SU-DHL-6 (cell line): ENCODE results near the gene ATP2A2.

Experiments
- H2AFZ ChIP-seq: fragments of 200-600 bp; sonication (generic); 2 replicates; pipeline ENCODE4 v1.6.1; 2014; ENCODE audit warnings: low read depth, mild to moderate bottlenecking, moderate library complexity, mixed read lengths, antibody characterized with exemption, low read length; ENCODE audit not compliant: severe bottlenecking
- H3F3A ChIP-seq: fragments of 200-600 bp; shearing (Covaris generic); 2 replicates; pipeline ENCODE4 v1.6.0; 2016; ENCODE audit warnings: antibody characterized with exemption, mild to moderate bottlenecking; ENCODE audit not compliant: insufficient read depth
- H3K27ac ChIP-seq: fragments of 200-600 bp; sonication (generic); 2 replicates; pipeline ENCODE4 v1.5.1; 2016; ENCODE audit warnings: low read depth, mild to moderate bottlenecking, low read length, moderate library complexity, mixed read lengths
- H3K27me3 ChIP-seq: fragments of 200-600 bp; sonication (generic), shearing (Covaris generic); 2 replicates; pipeline ENCODE4 v1.6.0; 2014; ENCODE audit warnings: mild to moderate bottlenecking, low read length
- H3K36me3 ChIP-seq: fragments of 200-600 bp; sonication (generic); 2 replicates; pipeline ENCODE4 v1.6.1; 2014; ENCODE audit warnings: mild to moderate bottlenecking, low read length, mixed read lengths
- H3K4me2 ChIP-seq: fragments of 300-600, 200-600 bp; shearing (Covaris generic), sonication (generic); 2 replicates; pipeline ENCODE4 v1.6.0; 2014; ENCODE audit warnings: low read length, low read depth, mild to moderate bottlenecking; ENCODE audit not compliant: poor library complexity, severe bottlenecking
- H3K4me3 ChIP-seq: fragments of 200-600 bp; sonication (generic); 2 replicates; pipeline ENCODE4 v1.5.1; 2014; ENCODE audit warnings: antibody characterized with exemption, low read length, mild to moderate bottlenecking, mixed read lengths; ENCODE audit not compliant: insufficient read depth, poor library complexity, severe bottlenecking
- H3K79me2 ChIP-seq: fragments of 200-600 bp; sonication (generic); 2 replicates; pipeline ENCODE4 v1.6.1; 2014; ENCODE audit warnings: mild to moderate bottlenecking, low read length, moderate library complexity; ENCODE audit not compliant: insufficient read depth
- H3K9ac ChIP-seq: fragments of 200-600 bp; sonication (generic); 2 replicates; pipeline ENCODE4 v1.7.0; 2014; ENCODE audit warnings: mild to moderate bottlenecking, low read length
- H3K9me2 ChIP-seq: fragments of 200-600 bp; sonication (generic); replicated peaks from 2 replicates; pipeline ENCODE4 v1.6.1; 2014; ENCODE audit warnings: low read length; ENCODE audit not compliant: insufficient read depth
- H3K9me3 ChIP-seq: fragments of 200-600 bp; sonication (generic); 2 replicates; pipeline ENCODE4 v1.6.1; 2014; ENCODE audit warnings: low read length, mixed read lengths; ENCODE audit not compliant: insufficient read depth
- H4K20me1 ChIP-seq: fragments of 200-600 bp; sonication (generic); 2 replicates; pipeline ENCODE4 v1.6.1; 2014; ENCODE audit warnings: low read depth, mild to moderate bottlenecking, antibody characterized with exemption, low read length, moderate library complexity, mixed read lengths
- EZH2phosphoT487 ChIP-seq: fragments of 200-600 bp; sonication (generic), shearing (Covaris generic); conservative IDR thresholded peaks from 2 replicates; pipeline ENCODE4 v1.6.1; 2018; ENCODE audit warnings: mild to moderate bottlenecking, antibody characterized with exemption, low read length, moderate library complexity, mixed read lengths
- TF ChIP-seq, protein P1 (sequence below): fragments of 200-600 bp; sonication (generic); IDR thresholded peaks from one replicate; pipeline ENCODE4 v1.5.1; 2017; ENCODE audit warnings: antibody characterized with exemption, mild to moderate bottlenecking, low read length, moderate library complexity; ENCODE audit not compliant: insufficient read depth, poor library complexity, severe bottlenecking

The ATP2A2 gene

DNA sequence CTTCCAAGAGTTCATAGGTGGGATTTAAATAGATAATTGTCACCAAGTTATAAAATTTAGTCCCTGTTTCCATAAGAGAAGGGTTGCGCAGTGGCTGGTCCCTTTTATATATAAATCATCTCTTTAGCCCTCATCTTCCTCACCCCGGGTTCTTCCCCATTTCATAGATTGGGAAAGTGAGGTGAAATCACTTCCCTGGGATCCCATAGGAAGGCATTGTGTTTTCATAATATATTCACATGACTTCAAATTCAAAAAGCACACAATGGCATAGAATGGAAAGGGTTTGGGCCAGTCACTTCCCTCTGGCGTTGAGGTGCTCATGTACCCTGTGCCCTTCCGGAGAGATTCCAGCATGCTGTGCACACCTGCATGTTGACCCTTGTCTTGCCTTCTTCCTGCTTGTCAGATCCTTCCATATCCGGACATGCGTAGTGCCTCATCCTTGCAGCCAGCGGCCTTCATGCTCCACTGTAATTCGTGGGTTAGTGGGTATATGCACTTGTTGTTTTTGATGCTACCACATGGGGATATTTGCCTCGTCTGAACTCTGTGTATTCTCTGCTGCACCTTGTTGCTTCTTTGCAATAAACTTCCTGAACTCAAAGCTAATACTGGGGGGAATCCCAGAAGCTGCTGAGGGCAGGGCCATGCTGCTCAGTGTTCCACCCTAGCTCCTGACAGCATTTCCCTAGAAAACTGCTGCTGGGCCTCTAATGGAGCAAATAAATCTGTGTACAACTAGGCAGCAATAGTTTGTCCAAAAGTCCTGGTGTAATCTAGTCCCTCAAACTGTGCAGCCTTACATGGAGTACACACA lies 62.9 kb downstream of the ATP2A2 start:
- TF ChIP-seq, protein P1, sequence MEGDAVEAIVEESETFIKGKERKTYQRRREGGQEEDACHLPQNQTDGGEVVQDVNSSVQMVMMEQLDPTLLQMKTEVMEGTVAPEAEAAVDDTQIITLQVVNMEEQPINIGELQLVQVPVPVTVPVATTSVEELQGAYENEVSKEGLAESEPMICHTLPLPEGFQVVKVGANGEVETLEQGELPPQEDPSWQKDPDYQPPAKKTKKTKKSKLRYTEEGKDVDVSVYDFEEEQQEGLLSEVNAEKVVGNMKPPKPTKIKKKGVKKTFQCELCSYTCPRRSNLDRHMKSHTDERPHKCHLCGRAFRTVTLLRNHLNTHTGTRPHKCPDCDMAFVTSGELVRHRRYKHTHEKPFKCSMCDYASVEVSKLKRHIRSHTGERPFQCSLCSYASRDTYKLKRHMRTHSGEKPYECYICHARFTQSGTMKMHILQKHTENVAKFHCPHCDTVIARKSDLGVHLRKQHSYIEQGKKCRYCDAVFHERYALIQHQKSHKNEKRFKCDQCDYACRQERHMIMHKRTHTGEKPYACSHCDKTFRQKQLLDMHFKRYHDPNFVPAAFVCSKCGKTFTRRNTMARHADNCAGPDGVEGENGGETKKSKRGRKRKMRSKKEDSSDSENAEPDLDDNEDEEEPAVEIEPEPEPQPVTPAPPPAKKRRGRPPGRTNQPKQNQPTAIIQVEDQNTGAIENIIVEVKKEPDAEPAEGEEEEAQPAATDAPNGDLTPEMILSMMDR, result no peak
- TF ChIP-seq EZH2phosphoT487, result no peak
- Histone ChIP-seq H3K79me2 (peaks cover 3% of the 10 kb centered on the region; the same call in 1 of the 2 replicates), H3K4me2 (no peak overlapping the region), H3K27me3 (no peaks in the 10 kb centered on the region), H3K4me3 (no peak overlapping the region), H3K9me2 (no peaks in the 10 kb centered on the region), H2AFZ (no peak overlapping the region), H4K20me1 (no peaks in the 10 kb centered on the region; the same call in 1 of the 2 replicates), H3K9me3 (no peaks in the 10 kb centered on the region), H3K27ac (no peak overlapping the region), H3F3A (peaks cover 8% of the 10 kb centered on the region; the same call in 1 of the 2 replicates), H3K36me3 (peaks cover 71% of the 10 kb centered on the region), H3K9ac (no peak overlapping the region)

GRCh38 chr12:110344657-110345056 lies 63.6 kb downstream of the ATP2A2 start:
- Histone ChIP-seq H3K9me2 (no peaks in the 10 kb centered on the region), H4K20me1 (no peaks in the 10 kb centered on the region; the same call in 1 of the 2 replicates), H3K27ac (no peak overlapping the region), H2AFZ (no peak overlapping the region), H3K9me3 (no peaks in the 10 kb centered on the region), H3K4me3 (no peak overlapping the region), H3K9ac (no peak overlapping the region), H3K27me3 (no peaks in the 10 kb centered on the region), H3K4me2 (no peak overlapping the region), H3K79me2 (peaks cover under 1% of the 10 kb centered on the region; the same call in 1 of the 2 replicates), H3F3A (peaks cover 8% of the 10 kb centered on the region; the same call in 1 of the 2 replicates), H3K36me3 (peaks cover 64% of the 10 kb centered on the region)
- TF ChIP-seq, protein P1, result no peak
- no peak for TF ChIP-seq EZH2phosphoT487

GRCh38 chr12:110345176-110345661 lies 64.2 kb downstream of the ATP2A2 start:
- H3K9me3 ChIP-seq, result no peaks in the 10 kb centered on the region

More at GRCh38 chr12:110345176-110345661, 64.2 kb downstream of the ATP2A2 start:
- Histone ChIP-seq H3F3A (peaks cover 8% of the 10 kb centered on the region; the same call in 1 of the 2 replicates), H3K4me2 (no peak overlapping the region), H3K27me3 (no peaks in the 10 kb centered on the region), H3K36me3 (peaks cover 60% of the 10 kb centered on the region), H3K79me2 (no peaks in the 10 kb centered on the region; the same call in 1 of the 2 replicates), H2AFZ (no peak overlapping the region), H4K20me1 (no peaks in the 10 kb centered on the region; the same call in 1 of the 2 replicates), H3K27ac (no peak overlapping the region), H3K9me2 (no peaks in the 10 kb centered on the region), H3K9ac (no peak overlapping the region), H3K4me3 (no peak overlapping the region)
- TF ChIP-seq, protein P1, result no peak
- TF ChIP-seq EZH2phosphoT487, result no peak
